Mucosa of rectum (tissue), 2 donors: ENCODE results near the gene DLG1.
"Not testable (repeated sequence)": the region's sequence is repeated elsewhere in the genome, so short reads cannot be mapped to it uniquely, and the experiment has no call there.

Experiments
- H3K27ac ChIP-seq, 2 donors: one replicate each; pipeline ENCODE4 v1.7.0; 2013; ENCODE audit warnings: inconsistent platforms in 2 of 2, low read depth in 2 of 2, low read length in 2 of 2
- H3K27me3 ChIP-seq, 2 donors: one replicate each; pipeline ENCODE4 v1.7.0; 2013; ENCODE audit warnings: low read length in 2 of 2; ENCODE audit not compliant: control insufficient read depth in 2 of 2, insufficient read depth in 2 of 2
- H3K36me3 ChIP-seq, 2 donors: one replicate each; pipeline ENCODE4 v1.7.0; 2013; ENCODE audit warnings: low read length in 2 of 2; ENCODE audit not compliant: control insufficient read depth in 2 of 2, insufficient read depth in 2 of 2
- H3K4me1 ChIP-seq, 2 donors: one replicate each; pipeline ENCODE4 v1.7.0; 2013; ENCODE audit warnings: low read length in 2 of 2, mild to moderate bottlenecking in 1 of 2; ENCODE audit not compliant: control insufficient read depth in 2 of 2, insufficient read depth in 2 of 2
- H3K4me3 ChIP-seq, 2 donors: one replicate each; pipeline ENCODE4 v1.7.0; 2013; ENCODE audit warnings: low read length in 2 of 2
- H3K9ac ChIP-seq, 2 donors: one replicate each; pipeline ENCODE4 v1.7.0; 2013; ENCODE audit warnings: low read length in 2 of 2, low read depth in 1 of 2, mild to moderate bottlenecking in 1 of 2
- H3K9me3 ChIP-seq, 2 donors: one replicate each; pipeline ENCODE4 v1.7.0; 2013; ENCODE audit warnings: low read length in 2 of 2; ENCODE audit not compliant: control insufficient read depth in 2 of 2
- donor health status: healthy.
- donor health status: Normal muscosa, but diverticular disease.

The DLG1 gene

DNA sequence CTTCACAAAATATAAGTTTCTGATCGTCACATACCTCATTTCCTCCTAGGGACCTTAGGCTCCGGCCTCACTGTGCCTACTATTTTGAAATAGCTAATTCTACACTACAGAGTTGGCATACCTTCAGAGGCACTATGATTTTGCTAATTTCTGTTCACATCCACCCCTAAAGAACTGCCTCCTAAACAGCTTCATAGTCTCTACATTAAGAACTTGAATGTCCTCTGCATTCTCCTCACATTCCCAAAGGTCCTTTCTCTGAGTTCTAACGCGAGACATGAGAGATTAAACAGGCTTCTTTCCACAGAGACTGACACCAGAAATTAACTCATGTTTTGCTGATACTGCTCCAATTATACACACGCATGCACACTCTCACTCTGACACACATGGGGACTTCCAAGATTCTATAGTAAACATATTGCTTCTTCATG, 75.5 kb downstream of the DLG1 start:
- Histone ChIP-seq H3K9ac (no peak overlapping the region), H3K27ac (no peak overlapping the region), H3K4me1 (no peaks in the 10 kb centered on the region), H3K4me3 (no peak overlapping the region), H3K9me3 (no peaks in the 10 kb centered on the region), H3K36me3 (no peaks in the 10 kb centered on the region), H3K27me3 (no peaks in the 10 kb centered on the region)

DNA sequence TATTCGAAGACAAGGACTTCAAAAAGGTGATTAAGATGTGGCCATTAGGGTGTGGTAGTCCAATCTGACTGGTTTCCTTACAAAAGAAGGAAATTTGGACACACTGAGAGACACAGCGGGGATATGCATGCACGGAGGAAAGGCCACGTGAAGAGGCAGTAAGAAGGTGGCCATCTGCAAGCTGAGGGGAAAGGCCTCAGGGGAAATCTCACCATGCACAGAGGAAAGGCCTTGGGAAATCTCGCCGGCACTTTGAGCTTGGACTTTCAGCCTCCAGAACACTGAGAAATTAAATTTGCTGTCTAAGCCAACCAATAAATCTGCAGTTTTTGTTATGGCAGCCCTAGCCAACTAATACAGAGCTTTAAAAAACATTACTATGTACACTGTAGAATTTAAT, 78.8 kb downstream of the DLG1 start:
- no peaks in the 10 kb centered on the region for H3K4me1 ChIP-seq

GRCh38 chr3:197218210-197218609, 80.2 kb downstream of the DLG1 start:
- H3K36me3 ChIP-seq, result no peaks in the 10 kb centered on the region
- H3K4me1 ChIP-seq, result no peaks in the 10 kb centered on the region
- no peaks in the 10 kb centered on the region for H3K27me3 ChIP-seq
- no peaks in the 10 kb centered on the region for H3K9me3 ChIP-seq
- no peak overlapping the region for H3K9ac ChIP-seq
- no peak overlapping the region for H3K4me3 ChIP-seq
- H3K27ac ChIP-seq, result no peak overlapping the region

More for the DNA sequence above, 78.8 kb downstream of the DLG1 start:
- H3K36me3 ChIP-seq, result no peaks in the 10 kb centered on the region
- H3K4me3 ChIP-seq, result no peak overlapping the region
- no peaks in the 10 kb centered on the region for H3K9me3 ChIP-seq
- no peak overlapping the region for H3K27ac ChIP-seq
- no peaks in the 10 kb centered on the region for H3K27me3 ChIP-seq
- H3K9ac ChIP-seq, result no peak overlapping the region

GRCh38 chr3:197216914-197217313, 81.5 kb downstream of the DLG1 start:
- H3K36me3 ChIP-seq, result no peaks in the 10 kb centered on the region
- no peak overlapping the region for H3K4me3 ChIP-seq
- H3K9me3 ChIP-seq, result no peaks in the 10 kb centered on the region
- no peaks in the 10 kb centered on the region for H3K4me1 ChIP-seq
- H3K27me3 ChIP-seq, result no peaks in the 10 kb centered on the region
- no peak overlapping the region for H3K9ac ChIP-seq
- no peak overlapping the region for H3K27ac ChIP-seq

GRCh38 chr3:197216169-197216860, 82.1 kb downstream of the DLG1 start:
- H3K36me3 ChIP-seq, result peaks cover 0 to 4% of the 10 kb centered on the region in 2 donors
- no peaks in the 10 kb centered on the region for H3K9me3 ChIP-seq
- no peak overlapping the region for H3K4me3 ChIP-seq
- H3K4me1 ChIP-seq, result no peaks in the 10 kb centered on the region
- H3K27me3 ChIP-seq, result no peaks in the 10 kb centered on the region
- no peak overlapping the region for H3K27ac ChIP-seq
- no peak overlapping the region for H3K9ac ChIP-seq

GRCh38 chr3:197212290-197212689, 86.1 kb downstream of the DLG1 start:
- Histone ChIP-seq H3K9ac (no peak overlapping the region), H3K4me3 (no peak overlapping the region), H3K4me1 (peaks cover 3 to 6% of the 10 kb centered on the region in 2 donors), H3K36me3 (peaks cover 0 to 4% of the 10 kb centered on the region in 2 donors), H3K27me3 (no peaks in the 10 kb centered on the region), H3K27ac (no peak overlapping the region), H3K9me3 (no peaks in the 10 kb centered on the region)

DNA sequence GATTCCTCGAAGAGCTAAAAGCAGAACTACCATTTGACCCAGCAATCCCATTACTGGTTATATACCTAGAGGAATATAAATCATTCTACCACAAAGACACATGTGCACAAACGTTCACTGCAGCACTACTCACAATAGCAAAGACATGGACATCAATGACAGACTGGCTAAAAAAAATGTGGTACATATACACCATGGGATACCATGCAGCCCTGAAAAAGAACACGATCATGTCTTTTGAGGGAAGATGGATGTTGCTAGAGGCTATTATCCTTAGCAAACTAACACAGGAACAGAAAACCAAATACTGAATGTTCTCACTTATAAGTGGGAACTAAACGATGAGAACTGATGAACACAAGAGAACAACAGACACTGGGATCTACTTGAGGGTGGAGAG, 86.7 kb downstream of the DLG1 start:
- not testable (repeated sequence) for H3K27ac ChIP-seq, H3K27me3 ChIP-seq, H3K4me3 ChIP-seq, H3K9ac ChIP-seq, H3K4me1 ChIP-seq, H3K36me3 ChIP-seq, H3K9me3 ChIP-seq

DNA sequence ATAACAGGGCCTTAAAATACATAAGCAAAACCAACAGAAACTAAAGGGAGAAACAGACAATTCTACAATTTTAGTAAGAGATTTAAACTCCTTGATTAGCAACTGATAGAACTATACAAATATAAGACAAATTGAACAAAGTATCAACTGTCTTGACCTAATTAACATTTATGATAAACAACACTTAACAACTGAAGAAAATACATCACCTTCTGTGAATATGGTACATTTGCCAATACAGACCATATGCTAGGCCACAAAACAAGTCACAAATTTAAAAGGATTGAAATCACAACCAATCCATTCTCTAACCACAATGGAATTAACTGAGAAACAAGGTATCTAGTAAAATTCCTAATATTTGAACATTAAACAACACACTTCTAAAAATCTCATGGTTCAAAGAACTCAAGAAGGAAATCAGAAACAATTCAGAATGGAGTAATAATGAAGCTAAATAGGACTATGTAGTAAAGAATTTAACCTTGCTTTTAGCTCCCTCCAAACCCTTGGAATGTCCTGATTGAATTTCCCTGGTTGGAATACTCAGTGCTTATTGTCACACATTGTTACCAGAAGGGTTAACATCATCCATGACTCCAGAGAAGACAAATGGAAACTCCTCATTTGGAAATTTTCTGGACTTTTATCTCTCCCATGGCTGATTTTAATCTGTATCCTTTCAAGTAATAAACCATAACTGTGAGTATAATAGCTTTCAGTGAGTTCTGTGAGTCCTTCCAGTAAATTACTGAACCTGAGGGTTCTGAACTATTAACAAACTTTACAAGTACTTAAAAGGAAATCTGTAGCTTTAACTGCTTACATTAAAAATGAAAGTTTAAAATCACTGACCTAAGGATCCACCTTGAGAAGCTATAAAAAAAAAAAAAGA, 88.8 kb downstream of the DLG1 start:
- H3K27me3 ChIP-seq, result no peaks in the 10 kb centered on the region
- H3K36me3 ChIP-seq, result peaks cover 0 to 4% of the 10 kb centered on the region in 2 donors

GRCh38 chr3:197206913-197207312, 91.5 kb downstream of the DLG1 start:
- Histone ChIP-seq H3K4me1 (peaks cover 6% of the 10 kb centered on the region in 2 donors), H3K27me3 (no peaks in the 10 kb centered on the region), H3K36me3 (peaks cover 0 to 4% of the 10 kb centered on the region in 2 donors), H3K9ac (no peak overlapping the region), H3K9me3 (no peaks in the 10 kb centered on the region), H3K4me3 (no peak overlapping the region), H3K27ac (no peak overlapping the region)

More for the DNA sequence above, 88.8 kb downstream of the DLG1 start:
- Histone ChIP-seq H3K9ac (no peak overlapping the region), H3K27ac (no peak overlapping the region), H3K9me3 (no peaks in the 10 kb centered on the region), H3K4me1 (peaks cover 3 to 6% of the 10 kb centered on the region in 2 donors), H3K4me3 (no peak overlapping the region)

DNA sequence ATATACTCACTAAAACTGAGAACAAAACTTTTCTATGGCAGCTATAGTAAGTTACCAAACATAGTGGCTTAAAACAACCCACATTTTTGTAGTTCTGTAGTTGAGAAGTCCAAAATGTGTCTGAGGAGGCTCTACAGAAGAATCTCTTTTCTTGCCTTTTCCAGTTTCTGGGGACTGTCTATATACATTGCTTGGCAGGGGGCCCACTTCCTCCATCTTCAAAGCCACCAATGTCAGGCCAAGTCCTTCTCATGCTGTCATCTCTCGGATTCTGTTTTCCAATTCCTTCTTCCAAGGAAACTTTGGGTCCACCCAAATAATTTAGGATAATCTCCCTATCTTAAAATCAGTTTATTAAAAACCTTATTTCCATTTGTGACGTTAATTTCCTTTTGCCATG, 92.7 kb downstream of the DLG1 start:
- H3K36me3 ChIP-seq, result no peaks in the 10 kb centered on the region
- no peak overlapping the region for H3K9ac ChIP-seq
- H3K27ac ChIP-seq, result no peak overlapping the region
- H3K27me3 ChIP-seq, result no peaks in the 10 kb centered on the region
- no peaks in the 10 kb centered on the region for H3K9me3 ChIP-seq
- peaks cover 6% of the 10 kb centered on the region in 2 donors for H3K4me1 ChIP-seq
- H3K4me3 ChIP-seq, result no peak overlapping the region
